Astrocyte (in vitro differentiated cells and primary cell): ENCODE data around the gene UBE2QL1.

Experiments used
- CTCF ChIP-seq: IDR thresholded peaks from 2 replicates; pipeline ENCODE4 v1.5.1; 2011; ENCODE audit warnings: low read depth, mild to moderate bottlenecking, inconsistent platforms, low read length, moderate library complexity; ENCODE audit not compliant: insufficient read depth
- EZH2 ChIP-seq: IDR thresholded peaks from 2 replicates; pipeline ENCODE4 v1.6.1; 2012; ENCODE audit warnings: mild to moderate bottlenecking, low read length, inconsistent platforms; ENCODE audit not compliant: insufficient read depth

- TF ChIP-seq CTCF (no peak), EZH2 (no peak)
Measured at GRCh38 chr5:6508931-6509330, 60.3 kb downstream of the UBE2QL1 start.
